Measurements from ENCODE around the gene RHOV. TPM values are rescaled to one million over a fixed set of nuclear protein-coding genes. Genes with fewer than 3 reads are reported as not detected.

The RHOV gene
- total and polyA plus RNA-seq, 2 of the 4 experiments (the other 2 are of a cell fraction): 0.10 TPM; not detected in 1

DNA sequence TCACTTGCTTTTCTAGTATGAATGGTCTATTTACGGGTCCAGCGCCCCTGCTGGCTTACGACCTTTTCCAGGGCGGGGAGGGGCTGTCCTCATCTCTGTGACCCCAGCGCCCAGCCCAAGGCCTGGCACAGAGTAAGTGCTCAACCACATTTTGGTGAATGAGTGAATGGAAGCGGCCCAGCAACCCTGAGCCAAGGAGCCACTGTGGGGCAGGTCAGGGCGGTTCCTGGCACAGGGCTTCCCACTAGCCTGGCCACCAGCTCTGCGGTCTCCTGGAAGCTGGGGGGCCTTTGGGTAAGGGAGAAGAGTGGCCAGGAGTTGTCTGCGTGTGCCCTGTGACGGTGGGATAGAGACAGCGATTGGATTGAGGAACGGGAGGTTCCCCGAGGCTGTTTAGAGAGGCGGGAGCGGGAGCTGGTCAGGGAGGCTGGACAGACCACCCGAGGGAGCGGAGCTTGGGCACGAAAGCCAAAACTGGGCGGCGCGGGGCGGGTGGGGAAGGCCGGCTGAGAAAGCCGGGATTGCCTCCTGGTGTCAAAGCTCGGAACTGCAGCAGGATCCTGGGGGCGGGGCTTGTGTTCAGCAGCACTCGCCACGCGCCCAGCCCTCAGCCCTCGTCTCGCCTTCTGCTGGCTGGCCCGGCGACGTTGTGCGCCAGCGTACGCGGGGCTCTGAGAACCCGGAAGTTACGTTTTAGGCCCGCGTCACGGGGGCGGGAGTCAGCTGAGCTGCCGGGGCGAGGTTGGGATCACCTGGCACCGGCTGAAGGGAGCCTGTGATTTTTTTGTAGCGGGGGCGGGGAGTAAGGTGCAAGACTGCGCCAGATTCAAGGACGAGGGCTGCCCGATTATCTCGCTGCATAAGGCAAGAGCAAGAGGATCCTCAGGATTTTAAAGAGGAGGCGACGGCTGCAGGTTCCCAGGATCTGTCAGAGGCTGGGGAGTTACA is 20.0 kb upstream of the RHOV start, which contains the start of gene VPS18 (continued):
- TF ChIP-seq, protein P1, sequence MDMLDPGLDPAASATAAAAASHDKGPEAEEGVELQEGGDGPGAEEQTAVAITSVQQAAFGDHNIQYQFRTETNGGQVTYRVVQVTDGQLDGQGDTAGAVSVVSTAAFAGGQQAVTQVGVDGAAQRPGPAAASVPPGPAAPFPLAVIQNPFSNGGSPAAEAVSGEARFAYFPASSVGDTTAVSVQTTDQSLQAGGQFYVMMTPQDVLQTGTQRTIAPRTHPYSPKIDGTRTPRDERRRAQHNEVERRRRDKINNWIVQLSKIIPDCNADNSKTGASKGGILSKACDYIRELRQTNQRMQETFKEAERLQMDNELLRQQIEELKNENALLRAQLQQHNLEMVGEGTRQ (IDR thresholded peaks at IDR 0.05; ENCODE audit: low read depth, low read length): peak; percentile 90
- TF ChIP-seq, protein P2, sequence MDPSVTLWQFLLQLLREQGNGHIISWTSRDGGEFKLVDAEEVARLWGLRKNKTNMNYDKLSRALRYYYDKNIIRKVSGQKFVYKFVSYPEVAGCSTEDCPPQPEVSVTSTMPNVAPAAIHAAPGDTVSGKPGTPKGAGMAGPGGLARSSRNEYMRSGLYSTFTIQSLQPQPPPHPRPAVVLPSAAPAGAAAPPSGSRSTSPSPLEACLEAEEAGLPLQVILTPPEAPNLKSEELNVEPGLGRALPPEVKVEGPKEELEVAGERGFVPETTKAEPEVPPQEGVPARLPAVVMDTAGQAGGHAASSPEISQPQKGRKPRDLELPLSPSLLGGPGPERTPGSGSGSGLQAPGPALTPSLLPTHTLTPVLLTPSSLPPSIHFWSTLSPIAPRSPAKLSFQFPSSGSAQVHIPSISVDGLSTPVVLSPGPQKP (IDR thresholded peaks at IDR 0.05; ENCODE audit: borderline replicate concordance, low read depth, low read length): no peak

Measured in IMR-90 (cell line).